HepG2 (cell line): ENCODE results near the gene PHF23. TPM values are rescaled to one million over a fixed set of nuclear protein-coding genes. Genes with fewer than 3 reads are reported as not detected.
A peak's percentile ranks its signal among the peaks of the same experiment; 100 is the strongest.

Experiments used
- CSRNP1 ChIP-seq: sonication (generic); formaldehyde crosslinking; IDR thresholded peaks from 2 replicates; pipeline ENCODE4 v1.8.1; 2023; ENCODE audit warnings: mild to moderate bottlenecking, missing genetic modification reagents
- MATR3 ChIP-seq: sonication (generic); formaldehyde crosslinking; IDR thresholded peaks from 2 replicates; pipeline ENCODE4 v1.4.0; 2020; ENCODE audit warnings: missing genetic modification reagents
- MED1 ChIP-seq: sonication (generic); formaldehyde crosslinking; IDR thresholded peaks from 2 replicates; pipeline ENCODE4 v1.4.0; 2020; ENCODE audit warnings: missing genetic modification reagents
- POLR2AphosphoS2 ChIP-seq: IDR thresholded peaks from 2 replicates; pipeline ENCODE4 v1.6.1; 2011; ENCODE audit warnings: low read depth, low read length, improper control_type of control experiment
- PRDM4 ChIP-seq: sonication (generic); formaldehyde crosslinking; IDR thresholded peaks from 2 replicates; pipeline ENCODE4 v1.9.0; 2021; ENCODE audit warnings: missing genetic modification reagents, borderline replicate concordance
- SP5 ChIP-seq: IDR thresholded peaks from 2 replicates; pipeline ENCODE4 v1.6.1; 2016; ENCODE audit warnings: low read depth, borderline replicate concordance
- USF2 ChIP-seq, 2 experiments: sonication (generic) in 1 of 2; formaldehyde crosslinking in 1 of 2; IDR thresholded peaks; 2 replicates each; pipeline versions ENCODE4 v1.5.1 to v1.6.1; 2011 to 2020; ENCODE audit warnings: borderline replicate concordance in 1 of 2, low read depth in 1 of 2, low read length in 1 of 2, mild to moderate bottlenecking in 1 of 2, missing genetic modification reagents in 1 of 2, moderate library complexity in 1 of 2
- ZHX2 ChIP-seq, 2 experiments: sonication (generic) in 1 of 2; formaldehyde crosslinking in 1 of 2; IDR thresholded peaks; 2 replicates each; pipeline versions ENCODE4 v1.6.1 to v1.9.0; 2014 to 2022; ENCODE audit warnings: antibody characterized with exemption in 1 of 2, borderline replicate concordance in 1 of 2, inconsistent platforms in 1 of 2, low read depth in 1 of 2, missing genetic modification reagents in 1 of 2
- ZNF160 ChIP-seq: sonication (generic); formaldehyde crosslinking; IDR thresholded peaks from 2 replicates; pipeline ENCODE4 v1.8.0; 2022; ENCODE audit warnings: mild to moderate bottlenecking, inconsistent platforms, missing genetic modification reagents
- ZNF383 ChIP-seq: sonication (generic); formaldehyde crosslinking; IDR thresholded peaks from 2 replicates; pipeline ENCODE4 v1.4.0; 2020; ENCODE audit warnings: missing genetic modification reagents, mild to moderate bottlenecking, borderline replicate concordance
- ZNF619 ChIP-seq: sonication (generic); formaldehyde crosslinking; IDR thresholded peaks from 2 replicates; pipeline ENCODE4 v1.4.0; 2020; ENCODE audit warnings: mild to moderate bottlenecking, missing genetic modification reagents
- ZNF672 ChIP-seq: sonication (generic); formaldehyde crosslinking; IDR thresholded peaks from 2 replicates; pipeline ENCODE4 v1.8.1; 2022; ENCODE audit warnings: missing genetic modification reagents
- ZNF766 ChIP-seq: sonication (generic); formaldehyde crosslinking; IDR thresholded peaks from 2 replicates; pipeline ENCODE4 v1.5.0; 2020; ENCODE audit warnings: missing genetic modification reagents, borderline replicate concordance
- ZSCAN31 ChIP-seq: sonication (generic); formaldehyde crosslinking; IDR thresholded peaks from 2 replicates; pipeline ENCODE4 v1.5.0; 2020; ENCODE audit warnings: low read depth, mild to moderate bottlenecking, missing genetic modification reagents
- polyA plus RNA-seq, 8 experiments: library from polyadenylated mRNA; depleted of rRNA in 3 of 8; stranded (reverse) in 7 of 8; unstranded in 1 of 8; fragments of >200 nt; fragmentation: Illumina TruSeq in 4 of 8; extraction: Trizol in 4 of 8; gene quantifications; 2 replicates each; pipeline versions ENCODE4 v1.2.1 to v1.2.3, GENCODE V29; 2011 to 2016; ENCODE audit warnings: low read depth in 4 of 8, missing spikeins in 1 of 8, mixed read lengths in 1 of 8; ENCODE audit not compliant: insufficient read depth in 1 of 8
- total RNA-seq, 5 experiments: library from RNA; depleted of rRNA; stranded (reverse); fragments of >200 nt; fragmentation: Illumina TruSeq; extraction: Trizol; gene quantifications; 2 replicates each; pipeline ENCODE4 v1.2.3, GENCODE V29; 2016; ENCODE audit warnings: low read depth in 1 of 5

The PHF23 gene
- total and polyA plus RNA-seq, 2 of the 13 experiments (the other 11 are each of a cell fraction or from before 2014, with no cell fraction given): 27.6 to 33.2 TPM

GRCh38 chr17:7239091-7240027 lies at the start of gene PHF23 (continued):
- TF ChIP-seq USF2 (IDR thresholded peaks at IDR 0.05; ENCODE audit: low read depth, low read length) (no peak), USF2 (CRISPR knock-in tag; IDR thresholded peaks at IDR 0.05; ENCODE audit: borderline replicate concordance) (no peak), PRDM4 (no peak), ZSCAN31 (no peak), ZNF619 (CRISPR knock-in tag) (0 out of 2 replicates have a peak, but pooled peaks have one; percentile 7), POLR2AphosphoS2 (peak; percentile 87), ZHX2 (IDR thresholded peaks at IDR 0.05; ENCODE audit: low read depth) (no peak), ZHX2 (CRISPR knock-in tag; IDR thresholded peaks at IDR 0.05; ENCODE audit: borderline replicate concordance) (no peak), ZNF160 (CRISPR knock-in tag) (no peak; the same call in 1 of the 2 replicates), ZNF672 (CRISPR knock-in tag) (no peak), ZNF766 (CRISPR knock-in tag) (peak; percentile 41; the same call in 1 of the 2 replicates), CSRNP1 (peak; percentile 67; the same call in 1 of the 2 replicates), MATR3 (CRISPR knock-in tag) (no peak), ZNF383 (CRISPR knock-in tag) (no peak), SP5 (0 out of 2 replicates have a peak, but pooled peaks have one; percentile 32), MED1 (CRISPR knock-in tag) (peak; percentile 41; the same call in 1 of the 2 replicates)
